ENCODE results near the gene CALHM6.

DNA sequence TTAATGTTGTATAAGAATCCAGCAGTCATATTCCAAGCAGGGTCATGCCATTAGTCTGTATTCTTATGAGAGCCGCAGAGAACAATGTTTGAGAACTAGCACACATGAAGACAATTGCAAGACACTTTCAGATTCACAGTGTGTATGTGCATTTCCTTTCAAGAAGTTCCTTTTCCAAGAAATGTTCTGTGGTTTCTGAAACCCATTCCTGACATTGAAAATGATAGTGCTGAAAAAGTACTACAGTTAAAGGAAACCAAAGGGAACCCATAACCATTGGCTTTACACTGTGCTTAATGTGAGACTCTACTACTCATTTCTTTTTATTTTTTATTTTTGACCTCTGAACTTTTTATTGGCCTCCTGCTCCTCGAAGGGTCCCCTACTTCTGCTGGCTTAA is 4.2 kb upstream of the CALHM6 start:
- TF ChIP-seq CTCF (IDR thresholded peaks at IDR 0.05): no peak
- TF ChIP-seq EP300 (IDR thresholded peaks at IDR 0.05): no peak
- TF ChIP-seq POLR2A (IDR thresholded peaks at IDR 0.05; ENCODE audit: low read depth): no peak
